ENCODE measurements around the gene GUCY1A1.

GUCY1A1 gene

GRCh38 chr4:155684423-155684822 lies 17.8 kb downstream of the GUCY1A1 start (continued):
- no peak for TF ChIP-seq CSRNP3 (CRISPR knock-in tag; IDR thresholded peaks at IDR 0.05)

- ATAC-seq = no peak
- TF ChIP-seq ZFP30 (CRISPR knock-in tag; IDR thresholded peaks at IDR 0.05) (no peak), CSRNP3 (CRISPR knock-in tag; IDR thresholded peaks at IDR 0.05) (no peak), ZNF565 (CRISPR knock-in tag; conservative IDR thresholded peaks at IDR 0.05; ENCODE audit: low read depth) (no peak), TSHZ2 (CRISPR knock-in tag; IDR thresholded peaks at IDR 0.05) (no peak), BACH2 (CRISPR knock-in tag; IDR thresholded peaks at IDR 0.05; ENCODE audit: borderline replicate concordance) (no peak), ESRRG (CRISPR knock-in tag; IDR thresholded peaks at IDR 0.05) (no peak), PPARA (CRISPR knock-in tag; IDR thresholded peaks at IDR 0.05; ENCODE audit: borderline replicate concordance) (no peak)
- TF ChIP-seq, protein P1, sequence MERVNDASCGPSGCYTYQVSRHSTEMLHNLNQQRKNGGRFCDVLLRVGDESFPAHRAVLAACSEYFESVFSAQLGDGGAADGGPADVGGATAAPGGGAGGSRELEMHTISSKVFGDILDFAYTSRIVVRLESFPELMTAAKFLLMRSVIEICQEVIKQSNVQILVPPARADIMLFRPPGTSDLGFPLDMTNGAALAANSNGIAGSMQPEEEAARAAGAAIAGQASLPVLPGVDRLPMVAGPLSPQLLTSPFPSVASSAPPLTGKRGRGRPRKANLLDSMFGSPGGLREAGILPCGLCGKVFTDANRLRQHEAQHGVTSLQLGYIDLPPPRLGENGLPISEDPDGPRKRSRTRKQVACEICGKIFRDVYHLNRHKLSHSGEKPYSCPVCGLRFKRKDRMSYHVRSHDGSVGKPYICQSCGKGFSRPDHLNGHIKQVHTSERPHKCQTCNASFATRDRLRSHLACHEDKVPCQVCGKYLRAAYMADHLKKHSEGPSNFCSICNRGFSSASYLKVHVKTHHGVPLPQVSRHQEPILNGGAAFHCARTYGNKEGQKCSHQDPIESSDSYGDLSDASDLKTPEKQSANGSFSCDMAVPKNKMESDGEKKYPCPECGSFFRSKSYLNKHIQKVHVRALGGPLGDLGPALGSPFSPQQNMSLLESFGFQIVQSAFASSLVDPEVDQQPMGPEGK (CRISPR knock-in tag; IDR thresholded peaks at IDR 0.05; ENCODE audit: borderline replicate concordance) = no peak
- TF ChIP-seq, protein P2, sequence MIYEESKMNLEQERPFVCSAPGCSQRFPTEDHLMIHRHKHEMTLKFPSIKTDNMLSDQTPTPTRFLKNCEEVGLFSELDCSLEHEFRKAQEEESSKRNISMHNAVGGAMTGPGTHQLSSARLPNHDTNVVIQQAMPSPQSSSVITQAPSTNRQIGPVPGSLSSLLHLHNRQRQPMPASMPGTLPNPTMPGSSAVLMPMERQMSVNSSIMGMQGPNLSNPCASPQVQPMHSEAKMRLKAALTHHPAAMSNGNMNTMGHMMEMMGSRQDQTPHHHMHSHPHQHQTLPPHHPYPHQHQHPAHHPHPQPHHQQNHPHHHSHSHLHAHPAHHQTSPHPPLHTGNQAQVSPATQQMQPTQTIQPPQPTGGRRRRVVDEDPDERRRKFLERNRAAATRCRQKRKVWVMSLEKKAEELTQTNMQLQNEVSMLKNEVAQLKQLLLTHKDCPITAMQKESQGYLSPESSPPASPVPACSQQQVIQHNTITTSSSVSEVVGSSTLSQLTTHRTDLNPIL (CRISPR knock-in tag; IDR thresholded peaks at IDR 0.05; ENCODE audit: low read depth) = no peak
Observed at GRCh38 chr4:155684892-155685541, 18.4 kb downstream of the GUCY1A1 start.

- no peak for ATAC-seq
- TF ChIP-seq CSDC2 (CRISPR knock-in tag; IDR thresholded peaks at IDR 0.05) (no peak), ZNF565 (CRISPR knock-in tag; conservative IDR thresholded peaks at IDR 0.05; ENCODE audit: low read depth) (no peak), ZNF70 (CRISPR knock-in tag; IDR thresholded peaks at IDR 0.05) (no peak), SNAI2 (CRISPR knock-in tag; IDR thresholded peaks at IDR 0.05) (no peak), PPARA (CRISPR knock-in tag; IDR thresholded peaks at IDR 0.05; ENCODE audit: borderline replicate concordance) (no peak), ESRRG (CRISPR knock-in tag; IDR thresholded peaks at IDR 0.05) (no peak), TCF4 (CRISPR knock-in tag; IDR thresholded peaks at IDR 0.05; ENCODE audit: borderline replicate concordance) (no peak), ARNTL (CRISPR knock-in tag; IDR thresholded peaks at IDR 0.05; ENCODE audit: borderline replicate concordance, low read depth) (no peak), ZC3H10 (CRISPR knock-in tag; IDR thresholded peaks at IDR 0.05) (no peak), ZFP3 (CRISPR knock-in tag; IDR thresholded peaks at IDR 0.05) (no peak), ZFP30 (CRISPR knock-in tag; IDR thresholded peaks at IDR 0.05) (no peak), ZNF8 (CRISPR knock-in tag; IDR thresholded peaks at IDR 0.05) (no peak), GLIS3 (CRISPR knock-in tag; IDR thresholded peaks at IDR 0.05) (no peak)
- TF ChIP-seq, protein P1 (CRISPR knock-in tag; IDR thresholded peaks at IDR 0.05; ENCODE audit: borderline replicate concordance) = no peak
- TF ChIP-seq, protein P3, sequence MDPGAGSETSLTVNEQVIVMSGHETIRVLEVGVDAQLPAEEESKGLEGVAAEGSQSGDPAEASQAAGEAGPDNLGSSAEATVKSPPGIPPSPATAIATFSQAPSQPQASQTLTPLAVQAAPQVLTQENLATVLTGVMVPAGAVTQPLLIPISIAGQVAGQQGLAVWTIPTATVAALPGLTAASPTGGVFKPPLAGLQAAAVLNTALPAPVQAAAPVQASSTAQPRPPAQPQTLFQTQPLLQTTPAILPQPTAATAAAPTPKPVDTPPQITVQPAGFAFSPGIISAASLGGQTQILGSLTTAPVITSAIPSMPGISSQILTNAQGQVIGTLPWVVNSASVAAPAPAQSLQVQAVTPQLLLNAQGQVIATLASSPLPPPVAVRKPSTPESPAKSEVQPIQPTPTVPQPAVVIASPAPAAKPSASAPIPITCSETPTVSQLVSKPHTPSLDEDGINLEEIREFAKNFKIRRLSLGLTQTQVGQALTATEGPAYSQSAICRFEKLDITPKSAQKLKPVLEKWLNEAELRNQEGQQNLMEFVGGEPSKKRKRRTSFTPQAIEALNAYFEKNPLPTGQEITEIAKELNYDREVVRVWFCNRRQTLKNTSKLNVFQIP (CRISPR knock-in tag; IDR thresholded peaks at IDR 0.05; ENCODE audit: borderline replicate concordance, low read depth) = no peak
Observed at GRCh38 chr4:155687380-155687982, 20.8 kb downstream of the GUCY1A1 start.

Measured in SK-N-SH treated with all-trans-retinoic acid at 6 μM for 48 hours (cell line).